HG03558 (cell line): ENCODE results near the gene JMJD7.
"Not testable (repeated sequence)": the region's sequence is repeated elsewhere in the genome, so short reads cannot be mapped to it uniquely, and the experiment has no call there.

Experiments used
- ATAC-seq: cut with Tn5 transposase; IDR thresholded peaks from one replicate; pipeline ENCODE4 v1.9.1; 2021; ENCODE audit warnings: moderate number of reproducible peaks; ENCODE audit not compliant: unreplicated experiment; ENCODE audit errors: extremely low read depth

Gene JMJD7

GRCh38 chr15:41819455-41820050 lies 8.3 kb upstream of the JMJD7 start:
- ATAC-seq, result no peak

GRCh38 chr15:41820791-41821423 lies 7.0 kb upstream of the JMJD7 start:
- no peak for ATAC-seq

- ATAC-seq, result no peak
Measured at GRCh38 chr15:41821831-41822230, 6.1 kb upstream of the JMJD7 start.

GRCh38 chr15:41822471-41822870 lies 5.4 kb upstream of the JMJD7 start:
- ATAC-seq, result no peak

- no peak for ATAC-seq
Measured at GRCh38 chr15:41822957-41823356, 4.9 kb upstream of the JMJD7 start.

GRCh38 chr15:41823502-41823901 lies 4.4 kb upstream of the JMJD7 start:
- no peak for ATAC-seq

- ATAC-seq, result no peak
Measured at GRCh38 chr15:41824062-41824745, 3.7 kb upstream of the JMJD7 start.

- no peak for ATAC-seq
Measured at GRCh38 chr15:41825145-41825544, 2.7 kb upstream of the JMJD7 start.

- no peak for ATAC-seq
Measured at GRCh38 chr15:41825572-41826535, 2.0 kb upstream of the JMJD7 start.

- ATAC-seq, result no peak
Measured at GRCh38 chr15:41827290-41827879, 507 bp upstream of the JMJD7 start.

- ATAC-seq, result no peak
Measured at GRCh38 chr15:41828807-41829141, 882 bp downstream of the JMJD7 start.

GRCh38 chr15:41829959-41830646 lies 2.2 kb downstream of the JMJD7 start:
- no peak for ATAC-seq

GRCh38 chr15:41831291-41831690 lies 3.4 kb downstream of the JMJD7 start:
- not testable (repeated sequence) for ATAC-seq

- ATAC-seq, result no peak
Measured at GRCh38 chr15:41832208-41832607, 4.3 kb downstream of the JMJD7 start.

- no peak for ATAC-seq
Measured at GRCh38 chr15:41832875-41833274, 5.0 kb downstream of the JMJD7 start.

GRCh38 chr15:41834096-41834495 lies 6.2 kb downstream of the JMJD7 start:
- ATAC-seq, result no peak

- no peak for ATAC-seq
Measured at GRCh38 chr15:41836073-41836472, 8.2 kb downstream of the JMJD7 start.

- ATAC-seq, result no peak
Measured at GRCh38 chr15:41836713-41837454, 9.0 kb downstream of the JMJD7 start.

GRCh38 chr15:41838400-41838897 lies 10.6 kb downstream of the JMJD7 start, which contains the start of gene PLA2G4B:
PLA2G4B (plus strand) TSS chr15:41838847; CDS start chr15:41838914, 67 bp downstream.
- no peak for ATAC-seq
